Measurements from ENCODE around the gene TAP1. TPM values are rescaled to one million over a fixed set of nuclear protein-coding genes. Genes with fewer than 3 reads are reported as not detected.

The TAP1 gene
- total RNA-seq, 2 donors from 2014 or later, result 41.6 to 46.9 TPM

DNA sequence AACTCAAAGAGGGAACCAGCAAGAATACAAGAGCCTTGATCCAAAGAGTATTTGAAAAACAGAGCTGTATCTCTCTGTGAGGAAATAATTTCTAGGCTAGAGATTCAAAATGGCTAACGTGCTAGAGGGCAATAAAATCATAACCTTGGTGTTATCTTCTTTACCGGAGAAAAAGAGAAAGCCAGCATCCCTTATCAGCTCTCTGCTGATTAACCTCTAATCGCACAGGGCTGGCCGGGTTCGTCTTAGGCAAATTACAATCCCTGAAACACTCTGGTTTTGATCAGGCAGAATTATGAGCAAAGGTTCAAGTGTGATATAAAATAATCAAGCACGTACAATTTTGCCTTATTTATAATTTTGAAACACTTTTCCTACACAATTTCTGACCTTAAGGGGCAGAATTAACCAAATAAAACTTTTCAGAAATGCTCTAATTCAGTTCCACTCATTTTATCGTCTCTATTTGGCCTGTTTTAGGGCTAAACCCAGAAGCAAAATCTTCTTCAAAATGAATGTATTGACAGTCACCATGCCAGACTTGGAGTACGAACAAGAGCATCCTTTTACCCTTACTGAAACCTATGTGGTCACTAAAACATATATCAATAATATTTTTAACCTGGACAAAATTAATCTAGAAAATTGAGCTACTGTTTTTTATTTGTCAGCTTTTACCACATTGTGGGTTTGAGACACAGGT is 14.2 kb upstream of the TAP1 start:
- no peaks in the 10 kb centered on the region for H3K36me3 ChIP-seq
- TF ChIP-seq CTCF (IDR thresholded peaks at IDR 0.05), result no peak
- no peaks in the 10 kb centered on the region for H3K4me1 ChIP-seq (ENCODE audit: control insufficient read depth in 1 of 2, low read depth in 2 of 2)
- ATAC-seq (ENCODE audit: insufficient number of reproducible peaks, low FRiP score, low read depth) (no peak), DNase-seq (ENCODE audit: low spot score) (no peak)
- no peak overlapping the region for H3K27ac ChIP-seq
- no peak overlapping the region for H3K4me3 ChIP-seq
- H3K9me3 ChIP-seq, result no peaks in the 10 kb centered on the region
- no peaks in the 10 kb centered on the region for H3K27me3 ChIP-seq (replicated peaks; ENCODE audit: insufficient read depth)

- Histone ChIP-seq H3K9me3 (no peaks in the 10 kb centered on the region), H3K36me3 (no peaks in the 10 kb centered on the region), H3K4me1 (ENCODE audit: control insufficient read depth in 1 of 2, low read depth in 2 of 2) (no peaks in the 10 kb centered on the region), H3K4me3 (no peak overlapping the region), H3K27me3 (replicated peaks; ENCODE audit: insufficient read depth) (no peaks in the 10 kb centered on the region), H3K27ac (no peak overlapping the region)
- TF ChIP-seq CTCF (IDR thresholded peaks at IDR 0.05), result no peak
- ATAC-seq (ENCODE audit: insufficient number of reproducible peaks, low FRiP score, low read depth) (no peak), DNase-seq (ENCODE audit: low spot score) (no peak)
These were observed 13.5 kb upstream of the TAP1 start for GRCh38 chr6:32867022-32867477.

GRCh38 chr6:32865724-32866443 is 12.4 kb upstream of the TAP1 start:
- DNase-seq (ENCODE audit: low spot score), result no peak
- Histone ChIP-seq H3K27me3 (replicated peaks; ENCODE audit: insufficient read depth) (no peaks in the 10 kb centered on the region), H3K4me1 (ENCODE audit: control insufficient read depth in 1 of 2, low read depth in 2 of 2) (no peaks in the 10 kb centered on the region), H3K4me3 (no peak overlapping the region), H3K27ac (no peak overlapping the region), H3K36me3 (no peaks in the 10 kb centered on the region), H3K9me3 (no peaks in the 10 kb centered on the region)
- TF ChIP-seq CTCF (IDR thresholded peaks at IDR 0.05), result no peak
- no peak for ATAC-seq (ENCODE audit: insufficient number of reproducible peaks, low FRiP score, low read depth)

- no peaks in the 10 kb centered on the region for H3K36me3 ChIP-seq
- H3K4me3 ChIP-seq, result no peak overlapping the region
- ATAC-seq (ENCODE audit: insufficient number of reproducible peaks, low FRiP score, low read depth) (no peak), DNase-seq (ENCODE audit: low spot score) (no peak)
- H3K4me1 ChIP-seq (ENCODE audit: control insufficient read depth in 1 of 2, low read depth in 2 of 2), result no peaks in the 10 kb centered on the region
- H3K27ac ChIP-seq, result no peak overlapping the region
- H3K27me3 ChIP-seq (replicated peaks; ENCODE audit: insufficient read depth), result no peaks in the 10 kb centered on the region
- no peak for TF ChIP-seq CTCF (IDR thresholded peaks at IDR 0.05)
- H3K9me3 ChIP-seq, result no peaks in the 10 kb centered on the region
These were observed 9.2 kb upstream of the TAP1 start for GRCh38 chr6:32862725-32863124.

- no peak for ATAC-seq (ENCODE audit: insufficient number of reproducible peaks, low FRiP score, low read depth)
These were observed 7.2 kb upstream of the TAP1 start for GRCh38 chr6:32860674-32861073.

More at GRCh38 chr6:32860674-32861073, 7.2 kb upstream of the TAP1 start:
- Histone ChIP-seq H3K27ac (no peak overlapping the region), H3K36me3 (no peaks in the 10 kb centered on the region), H3K4me3 (no peak overlapping the region), H3K9me3 (no peaks in the 10 kb centered on the region), H3K27me3 (replicated peaks; ENCODE audit: insufficient read depth) (no peaks in the 10 kb centered on the region), H3K4me1 (ENCODE audit: control insufficient read depth in 1 of 2, low read depth in 2 of 2) (no peaks in the 10 kb centered on the region)
- no peak for TF ChIP-seq CTCF (IDR thresholded peaks at IDR 0.05)
- DNase-seq (ENCODE audit: low spot score), result no peak

All from thoracic aorta (tissue), 2 donors.